Hepatocyte (in vitro differentiated cells): ENCODE results near the gene VAMP2. TPM values are rescaled to one million over a fixed set of nuclear protein-coding genes. Genes with fewer than 3 reads are reported as not detected.

Source experiments
- DNase-seq: peaks from one replicate; pipeline ENCODE4 v3.0.0-alpha.2; 2016; ENCODE audit warnings: low spot score
- H2AFZ ChIP-seq: fragments of 200-600 bp; sonication (generic); 2 replicates; pipeline ENCODE4 v1.6.0; 2016; ENCODE audit warnings: antibody characterized with exemption, mild to moderate bottlenecking
- H3K27ac ChIP-seq: fragments of 200-600 bp; sonication (generic); 2 replicates; pipeline ENCODE4 v1.5.1; 2016; ENCODE audit warnings: mild to moderate bottlenecking
- H3K27me3 ChIP-seq: fragments of 200-600 bp; sonication (generic); 2 replicates; pipeline ENCODE4 v1.6.1; 2016
- H3K36me3 ChIP-seq: fragments of 200-600 bp; sonication (generic); replicated peaks from 2 replicates; pipeline ENCODE4 v1.5.1; 2016; ENCODE audit warnings: low read depth; ENCODE audit not compliant: insufficient read depth
- H3K4me1 ChIP-seq: fragments of 200-600 bp; sonication (generic); 2 replicates; pipeline ENCODE4 v1.5.1; 2016; ENCODE audit warnings: mild to moderate bottlenecking, moderate library complexity; ENCODE audit not compliant: insufficient read depth
- H3K4me2 ChIP-seq: fragments of 200-600 bp; sonication (generic); 2 replicates; pipeline ENCODE4 v1.6.0; 2016
- H3K4me3 ChIP-seq: fragments of 200-600 bp; sonication (generic); 2 replicates; pipeline ENCODE4 v1.5.1; 2016; ENCODE audit warnings: mild to moderate bottlenecking
- H3K79me2 ChIP-seq: fragments of 200-600 bp; sonication (generic); 2 replicates; pipeline ENCODE4 v1.6.0; 2017; ENCODE audit warnings: mild to moderate bottlenecking
- H3K9me2 ChIP-seq: fragments of 200-600 bp; sonication (generic); replicated peaks from 2 replicates; pipeline ENCODE4 v1.6.0; 2017; ENCODE audit warnings: mild to moderate bottlenecking; ENCODE audit not compliant: insufficient read depth
- H3K9me3 ChIP-seq: fragments of 200-600 bp; sonication (generic); 2 replicates; pipeline ENCODE4 v1.5.1; 2016; ENCODE audit warnings: low read depth, mild to moderate bottlenecking
- H4K20me1 ChIP-seq: fragments of 200-600 bp; sonication (generic); 2 replicates; pipeline ENCODE4 v1.6.0; 2016; ENCODE audit warnings: mild to moderate bottlenecking; ENCODE audit not compliant: insufficient read depth, poor library complexity, severe bottlenecking
- EZH2 ChIP-seq: fragments of 200-600 bp; sonication (generic); IDR thresholded peaks from 2 replicates; pipeline ENCODE4 v1.6.1; 2016; ENCODE audit warnings: antibody characterized with exemption, mild to moderate bottlenecking, borderline replicate concordance
- EZH2phosphoT487 ChIP-seq: fragments of 200-600 bp; sonication (generic); IDR thresholded peaks from one replicate; pipeline ENCODE4 v1.6.1; 2018; ENCODE audit warnings: antibody characterized with exemption, mild to moderate bottlenecking, low read depth, moderate library complexity; ENCODE audit not compliant: unreplicated experiment, severe bottlenecking
- WGBS: methylation state at CpG from one replicate; pipeline ENCODE4 v1.1.6; 2016; ENCODE audit warnings: low lambda C conversion rate; ENCODE audit errors: missing lambda C conversion rate; 5-methylcytosine and 5-hydroxymethylcytosine counted together
- polyA plus RNA-seq: library from polyadenylated mRNA; unstranded; fragments of >200 nt; fragmentation: Nextera tagmentation; extraction: Ambion mirVana; gene quantifications from 2 replicates; pipeline ENCODE4 v1.2.1, GENCODE V29; 2016
- total RNA-seq: library from RNA; depleted of rRNA; stranded (reverse); fragments of >200 nt; gene quantifications from 2 replicates; pipeline ENCODE4 v1.2.3, GENCODE V29; 2014
- TF ChIP-seq, protein P1 (sequence below): fragments of 200-600 bp; sonication (generic); IDR thresholded peaks from 2 replicates; pipeline ENCODE4 v1.5.1; 2016; ENCODE audit warnings: antibody characterized with exemption, mild to moderate bottlenecking; ENCODE audit not compliant: poor library complexity

Gene VAMP2
- total and polyA plus RNA-seq, 2 experiments from 2014 or later: 8.5 to 44.6 TPM

DNA sequence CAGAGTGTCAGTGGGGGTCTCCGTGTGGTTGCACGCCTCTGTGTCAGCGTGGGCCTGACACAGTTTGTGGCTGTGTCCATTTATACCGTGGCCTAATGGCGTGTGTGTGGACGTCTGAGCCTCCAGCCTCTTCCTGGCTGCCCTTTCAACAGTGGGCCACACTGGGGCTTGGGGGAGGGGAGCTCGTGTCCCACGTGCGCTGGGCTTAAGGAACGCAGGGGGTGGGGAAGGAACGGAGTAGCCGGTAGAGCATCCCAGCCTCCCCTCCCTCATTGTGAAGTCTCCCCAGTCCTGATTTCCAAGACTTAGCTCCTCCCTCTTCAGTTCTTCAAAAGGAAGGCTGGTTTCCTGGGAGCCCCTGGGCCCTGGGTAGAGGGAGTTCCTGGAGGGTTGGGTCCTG lies 29.3 kb downstream of the VAMP2 start:
- Histone ChIP-seq H3K9me2 (no peaks in the 10 kb centered on the region), H2AFZ (no peak overlapping the region), H3K79me2 (no peaks in the 10 kb centered on the region), H3K27ac (no peak overlapping the region), H3K9me3 (no peaks in the 10 kb centered on the region), H3K27me3 (no peaks in the 10 kb centered on the region), H3K4me1 (peaks cover 3% of the 10 kb centered on the region), H3K36me3 (no peaks in the 10 kb centered on the region), H3K4me3 (no peak overlapping the region), H4K20me1 (no peaks in the 10 kb centered on the region), H3K4me2 (no peak overlapping the region)
- 61% methylated on average over 12 of the region's 12 CpGs for WGBS
- no peak for DNase-seq
- TF ChIP-seq EZH2phosphoT487: no peak
- TF ChIP-seq, protein P1, sequence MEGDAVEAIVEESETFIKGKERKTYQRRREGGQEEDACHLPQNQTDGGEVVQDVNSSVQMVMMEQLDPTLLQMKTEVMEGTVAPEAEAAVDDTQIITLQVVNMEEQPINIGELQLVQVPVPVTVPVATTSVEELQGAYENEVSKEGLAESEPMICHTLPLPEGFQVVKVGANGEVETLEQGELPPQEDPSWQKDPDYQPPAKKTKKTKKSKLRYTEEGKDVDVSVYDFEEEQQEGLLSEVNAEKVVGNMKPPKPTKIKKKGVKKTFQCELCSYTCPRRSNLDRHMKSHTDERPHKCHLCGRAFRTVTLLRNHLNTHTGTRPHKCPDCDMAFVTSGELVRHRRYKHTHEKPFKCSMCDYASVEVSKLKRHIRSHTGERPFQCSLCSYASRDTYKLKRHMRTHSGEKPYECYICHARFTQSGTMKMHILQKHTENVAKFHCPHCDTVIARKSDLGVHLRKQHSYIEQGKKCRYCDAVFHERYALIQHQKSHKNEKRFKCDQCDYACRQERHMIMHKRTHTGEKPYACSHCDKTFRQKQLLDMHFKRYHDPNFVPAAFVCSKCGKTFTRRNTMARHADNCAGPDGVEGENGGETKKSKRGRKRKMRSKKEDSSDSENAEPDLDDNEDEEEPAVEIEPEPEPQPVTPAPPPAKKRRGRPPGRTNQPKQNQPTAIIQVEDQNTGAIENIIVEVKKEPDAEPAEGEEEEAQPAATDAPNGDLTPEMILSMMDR: no peak
- TF ChIP-seq EZH2: no peak

DNA sequence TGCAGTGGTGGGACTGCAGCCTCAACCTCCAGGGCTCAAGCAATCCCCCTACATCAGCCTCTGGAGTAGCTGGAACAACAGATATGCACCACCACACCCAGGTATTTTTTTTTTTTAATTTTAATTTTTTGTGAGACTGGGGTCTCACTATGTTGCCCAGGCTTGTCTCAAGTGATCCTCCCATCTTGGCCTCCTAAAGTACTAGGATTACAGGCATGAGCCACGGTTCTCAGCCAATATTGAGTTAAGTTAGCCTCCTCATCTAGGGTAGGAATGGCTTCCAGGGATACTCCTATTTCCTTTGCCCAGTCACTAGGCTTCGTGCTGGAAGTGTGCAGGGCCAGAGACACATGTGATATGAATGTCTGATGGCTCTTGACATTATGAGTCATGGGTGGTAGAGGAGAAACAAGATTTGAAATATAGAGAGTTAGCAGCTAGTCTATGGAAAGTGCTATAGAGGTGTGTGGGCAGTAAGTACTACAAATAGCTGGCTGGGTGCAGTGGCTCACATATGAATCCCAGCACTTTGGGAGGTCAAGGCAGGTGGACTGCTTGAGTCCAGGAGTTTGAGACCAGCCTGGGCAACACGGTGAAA lies 30.8 kb downstream of the VAMP2 start:
- no peak overlapping the region for H3K4me3 ChIP-seq
- peak; percentile 4 for DNase-seq
- H2AFZ ChIP-seq: no peak overlapping the region
- no peak overlapping the region for H3K4me2 ChIP-seq
- H3K36me3 ChIP-seq: no peaks in the 10 kb centered on the region
- WGBS: 83% methylated on average over 3 of the region's 3 CpGs
- peaks cover 6% of the 10 kb centered on the region for H3K4me1 ChIP-seq
- H3K27me3 ChIP-seq: no peaks in the 10 kb centered on the region
- no peaks in the 10 kb centered on the region for H3K79me2 ChIP-seq
- H3K27ac ChIP-seq: no peak overlapping the region
- no peaks in the 10 kb centered on the region for H3K9me2 ChIP-seq
- TF ChIP-seq, protein P1: no peak
- no peaks in the 10 kb centered on the region for H4K20me1 ChIP-seq
- no peaks in the 10 kb centered on the region for H3K9me3 ChIP-seq

GRCh38 chr17:8128125-8128784 lies 34.5 kb downstream of the VAMP2 start:
- WGBS: 92% methylated on average over 14 of the region's 14 CpGs
- Histone ChIP-seq H3K27me3 (peaks cover 18% of the 10 kb centered on the region), H3K4me3 (no peak overlapping the region)

More at GRCh38 chr17:8128125-8128784, 34.5 kb downstream of the VAMP2 start:
- Histone ChIP-seq H2AFZ (no peak overlapping the region), H3K9me3 (no peaks in the 10 kb centered on the region), H3K27ac (no peak overlapping the region), H3K4me2 (no peak overlapping the region), H3K4me1 (peaks cover 28% of the 10 kb centered on the region), H3K79me2 (no peaks in the 10 kb centered on the region), H3K9me2 (no peaks in the 10 kb centered on the region), H4K20me1 (no peaks in the 10 kb centered on the region), H3K36me3 (no peaks in the 10 kb centered on the region)
- DNase-seq: no peak
- TF ChIP-seq, protein P1: no peak
- TF ChIP-seq EZH2: no peak
- TF ChIP-seq EZH2phosphoT487: no peak
